Left forelimb (tissue), 1 donor: ENCODE data around the gene PDE1A.
"Not testable (repeated sequence)": the region's sequence is repeated elsewhere in the genome, so short reads cannot be mapped to it uniquely, and the experiment has no call there.

Experiments used
- DNase-seq: peaks from one replicate; pipeline ENCODE4 v3.0.0-alpha.2; 2018; ENCODE audit warnings: low spot score

The PDE1A gene

GRCh38 chr2:182406221-182406620, 20.6 kb downstream of the PDE1A start:
- no peak for DNase-seq

GRCh38 chr2:182404975-182405561, 21.8 kb downstream of the PDE1A start:
- no peak for DNase-seq

GRCh38 chr2:182404092-182404491, 22.7 kb downstream of the PDE1A start:
- DNase-seq, result no peak

- no peak for DNase-seq
Measured at GRCh38 chr2:182393270-182393760, 33.5 kb downstream of the PDE1A start.

DNA sequence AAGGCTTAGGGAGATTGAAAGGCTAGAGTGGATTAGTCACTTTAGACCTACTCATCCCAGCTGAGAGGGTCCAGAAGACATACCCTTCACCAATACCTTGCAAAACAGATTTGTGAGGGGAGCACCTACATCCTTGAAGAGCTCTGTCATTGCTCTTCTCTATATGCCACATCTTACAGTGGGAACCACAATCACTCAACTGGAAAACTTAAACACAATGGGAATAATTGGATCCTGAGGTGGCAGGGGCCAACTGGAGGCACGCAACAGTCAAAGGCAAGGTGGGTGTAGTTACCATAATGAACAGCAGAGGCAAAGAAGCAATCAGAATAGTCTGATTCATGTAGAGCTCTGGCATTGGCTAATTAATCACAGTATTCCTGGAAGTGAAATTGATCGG, 35.4 kb downstream of the PDE1A start:
- DNase-seq, result no peak

- not testable (repeated sequence) for DNase-seq
Measured at GRCh38 chr2:182386267-182386880, 40.5 kb downstream of the PDE1A start.

GRCh38 chr2:182384860-182385259, 42.0 kb downstream of the PDE1A start:
- DNase-seq, result no peak

DNA sequence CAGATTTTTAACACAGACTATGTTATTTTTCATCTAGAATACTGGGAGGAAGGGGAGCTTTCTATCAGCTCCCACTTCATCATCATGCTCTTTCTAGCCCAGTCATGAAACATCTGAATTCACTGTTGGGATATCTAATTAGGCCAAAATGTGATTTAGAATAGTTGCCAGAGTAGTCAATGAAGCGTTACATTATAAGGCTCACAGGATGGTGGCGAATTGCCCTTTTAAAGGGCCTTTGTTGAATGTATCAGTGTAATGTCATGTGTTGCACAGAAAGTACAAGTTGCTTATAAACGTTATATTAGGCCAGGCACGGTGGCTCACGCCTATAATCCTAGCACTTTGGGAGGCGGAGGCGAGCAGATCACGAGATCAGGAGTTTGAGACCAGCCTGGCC, 45.6 kb downstream of the PDE1A start:
- no peak for DNase-seq

GRCh38 chr2:182379241-182379640, 47.6 kb downstream of the PDE1A start:
- DNase-seq, result no peak

- DNase-seq, result no peak
Measured at GRCh38 chr2:182378759-182379158, 48.1 kb downstream of the PDE1A start.

DNA sequence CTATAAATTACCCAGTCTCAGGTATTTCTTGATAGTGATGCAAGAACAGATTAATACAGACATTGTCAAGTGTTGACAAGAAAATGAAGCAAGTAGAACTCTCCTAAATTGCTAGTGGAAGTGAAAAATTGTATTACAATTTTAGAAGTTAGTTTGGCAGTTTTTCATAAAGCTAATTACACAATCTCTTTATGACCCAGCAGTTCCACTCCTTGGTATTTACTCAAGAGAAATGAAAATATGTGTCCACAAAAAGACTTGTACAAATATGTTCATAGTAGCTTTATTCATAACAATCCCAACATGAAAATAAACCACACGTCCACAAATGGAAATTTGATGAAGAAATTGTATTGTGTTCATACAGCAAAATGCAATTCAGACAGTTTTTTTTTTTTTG, 49.4 kb downstream of the PDE1A start:
- no peak for DNase-seq

- no peak for DNase-seq
Measured at GRCh38 chr2:182375862-182376261, 51.0 kb downstream of the PDE1A start.

GRCh38 chr2:182372661-182373060, 54.2 kb downstream of the PDE1A start:
- no peak for DNase-seq

DNA sequence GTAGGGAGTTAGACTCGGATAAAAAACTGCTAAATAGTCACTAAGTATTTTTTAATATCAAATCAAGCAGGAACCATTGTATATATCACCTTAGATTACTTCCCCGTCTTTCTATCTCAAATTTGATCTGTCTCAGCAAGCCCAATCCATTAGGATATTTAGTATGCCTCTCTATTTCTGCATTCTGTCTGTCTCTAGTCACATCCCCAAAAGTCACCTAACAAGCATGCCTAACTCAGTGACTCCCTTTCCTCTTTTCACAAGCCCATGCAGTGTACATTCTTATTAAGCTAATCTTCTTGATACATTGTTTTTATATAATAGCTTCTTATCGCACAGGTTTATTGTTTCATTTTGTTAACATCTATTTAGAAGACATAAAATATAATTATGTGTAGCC, 57.8 kb downstream of the PDE1A start:
- no peak for DNase-seq

DNA sequence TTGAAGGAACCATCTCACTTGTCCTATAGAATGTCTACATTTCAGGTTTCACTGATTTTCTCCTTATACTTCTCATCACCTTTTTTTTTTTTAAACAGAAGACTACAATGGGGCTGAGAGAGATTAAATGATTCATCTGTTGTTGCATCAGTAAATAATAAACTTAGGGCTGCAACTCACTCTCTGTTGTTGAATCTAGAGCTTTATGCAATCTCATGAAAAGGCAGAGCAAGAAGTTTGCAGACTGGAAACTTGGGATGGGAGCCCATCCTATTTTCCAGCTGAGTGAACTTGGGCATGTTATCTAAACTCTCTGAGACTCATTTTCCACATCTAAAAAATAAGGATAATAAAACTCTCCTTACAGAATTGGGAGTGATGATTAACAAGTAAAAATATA, 58.4 kb downstream of the PDE1A start:
- no peak for DNase-seq

DNA sequence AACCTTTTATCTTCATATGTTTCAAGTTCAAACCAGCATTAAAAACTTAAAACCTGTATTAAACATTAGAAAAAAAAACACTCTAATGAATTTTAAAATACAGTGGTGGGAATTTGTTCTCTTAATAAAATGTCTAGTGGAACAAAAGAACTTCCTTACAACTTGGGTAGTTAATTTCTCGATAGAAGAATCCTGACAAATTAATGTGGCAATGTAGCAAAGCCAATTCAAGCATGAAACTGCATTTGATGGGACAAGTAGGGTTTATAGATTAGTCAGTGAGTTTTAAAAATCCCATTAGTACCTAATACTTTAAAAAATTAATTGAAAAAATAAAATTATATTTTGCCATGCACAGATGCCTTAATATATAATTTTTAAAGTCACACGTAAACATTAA, 59.4 kb downstream of the PDE1A start:
- no peak for DNase-seq

DNA sequence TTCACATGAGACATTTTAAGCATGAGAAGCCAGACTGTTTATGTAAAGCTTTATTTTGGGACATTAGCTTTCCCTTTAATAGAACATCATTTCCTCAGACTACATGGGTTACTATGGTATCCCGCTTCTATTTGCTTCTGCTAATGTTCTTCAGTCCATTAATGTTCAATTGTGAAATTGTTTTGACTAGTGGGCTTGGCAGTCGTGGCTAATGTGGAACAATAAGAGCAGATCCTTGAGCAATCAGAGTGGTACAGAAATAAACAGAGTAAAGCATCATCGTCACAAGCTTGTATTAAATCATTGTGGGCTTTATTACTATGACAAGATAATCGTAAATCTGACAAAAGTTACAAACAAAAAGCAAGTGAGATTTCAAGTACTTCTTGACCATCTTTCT, 60.2 kb downstream of the PDE1A start:
- DNase-seq, result no peak

DNA sequence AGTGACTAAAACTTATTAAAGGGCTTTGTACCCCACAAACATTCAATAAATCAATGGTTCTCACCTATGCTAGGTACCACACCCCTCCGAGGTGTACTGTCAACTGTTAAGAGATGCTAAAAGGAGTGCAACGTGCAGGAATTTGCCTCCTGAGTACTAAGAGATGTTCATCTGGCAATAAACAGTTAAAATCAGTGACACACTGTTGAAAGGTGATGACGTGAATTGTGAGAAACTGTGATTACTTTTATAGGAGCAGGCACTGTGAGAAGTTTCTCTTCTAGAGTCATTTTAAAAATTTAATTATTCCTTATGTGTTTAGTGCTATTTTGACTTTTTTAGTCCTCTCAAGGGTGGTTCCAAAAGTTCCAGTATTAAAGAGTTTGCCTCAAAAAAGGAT, 61.0 kb downstream of the PDE1A start:
- no peak for DNase-seq

DNA sequence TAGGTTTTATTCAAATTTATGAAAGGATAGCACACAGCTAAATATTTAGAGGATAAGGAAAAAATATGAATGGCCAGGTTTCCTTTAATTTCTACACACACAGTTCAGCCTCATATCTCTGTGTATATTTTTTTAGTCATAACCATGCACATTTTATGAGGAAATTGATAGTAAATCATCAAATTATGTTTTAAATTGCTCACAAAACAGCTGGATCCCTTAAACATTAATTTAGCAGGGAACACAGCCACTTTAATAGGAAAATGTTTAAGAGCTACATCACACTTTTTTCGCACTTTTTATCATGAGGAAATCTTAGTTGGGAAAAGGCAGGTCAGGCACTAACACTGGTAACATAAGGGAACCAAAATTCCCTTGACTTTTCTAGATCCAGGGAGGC, 65.4 kb downstream of the PDE1A start:
- no peak for DNase-seq

- no peak for DNase-seq
Measured at GRCh38 chr2:182360663-182361260, 66.1 kb downstream of the PDE1A start.

DNA sequence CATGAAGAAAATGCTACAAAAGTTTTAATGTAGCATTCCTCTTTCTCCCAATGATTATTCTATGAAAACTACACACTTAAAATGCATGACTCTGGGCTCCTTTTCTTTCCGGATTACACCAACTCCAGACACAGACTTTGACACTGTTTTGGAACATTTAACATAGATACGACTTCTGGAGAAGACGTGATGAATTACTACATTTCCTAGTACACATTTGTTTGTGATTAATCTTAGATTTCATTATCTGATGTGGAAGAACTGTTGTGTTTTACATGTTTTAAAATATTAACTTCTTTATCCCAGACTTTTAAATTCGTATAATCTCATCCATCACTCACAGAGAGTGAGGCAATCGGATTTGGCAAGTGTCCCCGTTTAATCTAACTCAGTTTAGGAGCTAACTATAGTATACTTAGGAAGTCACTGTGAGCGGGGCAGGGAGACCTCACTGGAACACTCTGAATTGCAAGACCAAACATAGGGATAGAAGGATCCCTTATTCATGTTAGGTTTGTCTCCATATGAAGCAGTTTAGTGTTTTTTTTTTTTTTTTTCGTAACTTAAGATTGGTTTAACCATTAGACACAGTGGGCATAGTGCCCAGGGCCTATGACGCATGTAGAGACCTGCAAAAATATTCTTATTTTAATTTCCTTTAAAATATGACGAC, 66.7 kb downstream of the PDE1A start:
- DNase-seq, result no peak

- no peak for DNase-seq
Measured at GRCh38 chr2:182359027-182359989, 67.5 kb downstream of the PDE1A start.
